Lung microvascular endothelial cell (primary cell): Measurements from ENCODE around the gene GAS6. TPM values are rescaled to one million over a fixed set of nuclear protein-coding genes. Genes with fewer than 3 reads are reported as not detected.
A peak's percentile ranks its signal among the peaks of the same experiment; 100 is the strongest.
"Not testable (repeated sequence)": the region's sequence is repeated elsewhere in the genome, so short reads cannot be mapped to it uniquely, and the experiment has no call there.

Source experiments
- DNase-seq, 2 donors: peaks; one replicate each; pipeline versions ENCODE4 v3.0.0 to v3.0.0-alpha.2; 2010; ENCODE audit warnings: low read depth in 2 of 2
- total RNA-seq: library from RNA; depleted of rRNA; stranded (reverse); fragments of >200 nt; gene quantifications from 2 replicates; pipeline ENCODE4 v1.2.1, GENCODE V29; 2014

GAS6 gene
- total RNA-seq, 1 donor from 2014 or later: 130 TPM

GRCh38 chr13:113792886-113793717 is 70.8 kb downstream of the GAS6 start:
- no peak for DNase-seq

- no peak for DNase-seq
These were observed 71.6 kb downstream of the GAS6 start for GRCh38 chr13:113792236-113792770.

- no peak for DNase-seq
These were observed 72.1 kb downstream of the GAS6 start for GRCh38 chr13:113791761-113792160.

GRCh38 chr13:113791226-113791625 is 72.7 kb downstream of the GAS6 start:
- DNase-seq: no peak

GRCh38 chr13:113789931-113790330 is 73.9 kb downstream of the GAS6 start:
- not testable (repeated sequence) for DNase-seq

GRCh38 chr13:113789167-113789566 is 74.7 kb downstream of the GAS6 start:
- DNase-seq: no peak

- no peak for DNase-seq
These were observed 75.3 kb downstream of the GAS6 start for GRCh38 chr13:113788413-113789135.

- DNase-seq: no peak
These were observed 76.2 kb downstream of the GAS6 start for GRCh38 chr13:113787694-113788093.

- peak; percentile 51 to 85 for DNase-seq
These were observed 77.5 kb downstream of the GAS6 start for GRCh38 chr13:113786262-113786841.

- DNase-seq: peak; percentile 83
These were observed 78.5 kb downstream of the GAS6 start for GRCh38 chr13:113785051-113786010.

- DNase-seq: no peak
These were observed 79.2 kb downstream of the GAS6 start for GRCh38 chr13:113784645-113785024.

- no peak for DNase-seq
These were observed 79.8 kb downstream of the GAS6 start for GRCh38 chr13:113783966-113784644.

- DNase-seq: no peak
These were observed 80.5 kb downstream of the GAS6 start for GRCh38 chr13:113783200-113783881.

GRCh38 chr13:113782472-113782871 is 81.4 kb downstream of the GAS6 start:
- no peak for DNase-seq

GRCh38 chr13:113781571-113781970 is 82.3 kb downstream of the GAS6 start:
- DNase-seq: no peak

- DNase-seq: peak; percentile 43 to 64
These were observed 86.3 kb downstream of the GAS6 start for GRCh38 chr13:113777311-113778260.

- DNase-seq: peak in 1 of 2 donors; percentile 43
These were observed 87.4 kb downstream of the GAS6 start for GRCh38 chr13:113776231-113777125.
